PFSK-1 (cell line): Measurements from ENCODE around the gene SEC23IP.

Experiments
- FOXP2 ChIP-seq: optimal IDR thresholded peaks from 2 replicates; pipeline ENCODE3; 2011; ENCODE audit warnings: borderline replicate concordance, control low read depth, inconsistent platforms; ENCODE audit not compliant: insufficient read depth; ENCODE audit errors: extremely low read length, extremely low read depth
- POLR2AphosphoS5 ChIP-seq: IDR thresholded peaks from 2 replicates; pipeline ENCODE4 v1.6.1; 2012; ENCODE audit warnings: low read depth, mild to moderate bottlenecking, control low read depth, low read length, moderate library complexity
- SIN3A ChIP-seq: IDR thresholded peaks from 2 replicates; pipeline ENCODE4 v1.6.1; 2012; ENCODE audit warnings: mild to moderate bottlenecking, low read length, moderate library complexity, borderline replicate concordance; ENCODE audit not compliant: insufficient read depth
- TAF1 ChIP-seq: IDR thresholded peaks from 2 replicates; pipeline ENCODE4 v1.6.1; 2012; ENCODE audit warnings: low read length, control low read depth, borderline replicate concordance; ENCODE audit not compliant: insufficient read depth
- TF ChIP-seq, protein P1 (sequence below), 2 experiments: IDR thresholded peaks; 2 replicates each; pipeline versions ENCODE4 v1.6.1 to v1.8.0; 2011 to 2012; ENCODE audit warnings: low read depth in 2 of 2, low read length in 2 of 2, control low read depth in 1 of 2, inconsistent platforms in 1 of 2, mild to moderate bottlenecking in 1 of 2, moderate library complexity in 1 of 2; ENCODE audit not compliant: insufficient read depth in 1 of 2

GRCh38 chr10:119898577-119898976, 6.0 kb downstream of the SEC23IP start:
- TF ChIP-seq, protein P1, sequence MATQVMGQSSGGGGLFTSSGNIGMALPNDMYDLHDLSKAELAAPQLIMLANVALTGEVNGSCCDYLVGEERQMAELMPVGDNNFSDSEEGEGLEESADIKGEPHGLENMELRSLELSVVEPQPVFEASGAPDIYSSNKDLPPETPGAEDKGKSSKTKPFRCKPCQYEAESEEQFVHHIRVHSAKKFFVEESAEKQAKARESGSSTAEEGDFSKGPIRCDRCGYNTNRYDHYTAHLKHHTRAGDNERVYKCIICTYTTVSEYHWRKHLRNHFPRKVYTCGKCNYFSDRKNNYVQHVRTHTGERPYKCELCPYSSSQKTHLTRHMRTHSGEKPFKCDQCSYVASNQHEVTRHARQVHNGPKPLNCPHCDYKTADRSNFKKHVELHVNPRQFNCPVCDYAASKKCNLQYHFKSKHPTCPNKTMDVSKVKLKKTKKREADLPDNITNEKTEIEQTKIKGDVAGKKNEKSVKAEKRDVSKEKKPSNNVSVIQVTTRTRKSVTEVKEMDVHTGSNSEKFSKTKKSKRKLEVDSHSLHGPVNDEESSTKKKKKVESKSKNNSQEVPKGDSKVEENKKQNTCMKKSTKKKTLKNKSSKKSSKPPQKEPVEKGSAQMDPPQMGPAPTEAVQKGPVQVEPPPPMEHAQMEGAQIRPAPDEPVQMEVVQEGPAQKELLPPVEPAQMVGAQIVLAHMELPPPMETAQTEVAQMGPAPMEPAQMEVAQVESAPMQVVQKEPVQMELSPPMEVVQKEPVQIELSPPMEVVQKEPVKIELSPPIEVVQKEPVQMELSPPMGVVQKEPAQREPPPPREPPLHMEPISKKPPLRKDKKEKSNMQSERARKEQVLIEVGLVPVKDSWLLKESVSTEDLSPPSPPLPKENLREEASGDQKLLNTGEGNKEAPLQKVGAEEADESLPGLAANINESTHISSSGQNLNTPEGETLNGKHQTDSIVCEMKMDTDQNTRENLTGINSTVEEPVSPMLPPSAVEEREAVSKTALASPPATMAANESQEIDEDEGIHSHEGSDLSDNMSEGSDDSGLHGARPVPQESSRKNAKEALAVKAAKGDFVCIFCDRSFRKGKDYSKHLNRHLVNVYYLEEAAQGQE (IDR thresholded peaks at IDR 0.05; ENCODE audit: insufficient read depth in 1 of 2, low read depth in 2 of 2, low read length in 2 of 2) = no peak
- TF ChIP-seq FOXP2 (no peak), POLR2AphosphoS5 (no peak), SIN3A (no peak), TAF1 (no peak)
